GM13976 (cell line): ENCODE measurements around the gene FRMD4A.

Experiments used
- DNase-seq: peaks from one replicate; pipeline ENCODE4 v3.0.0; 2012; ENCODE audit warnings: low spot score
- CTCF ChIP-seq: IDR thresholded peaks from 2 replicates; pipeline ENCODE4 v1.5.1; 2012; ENCODE audit warnings: borderline replicate concordance, mild to moderate bottlenecking; ENCODE audit not compliant: insufficient read depth; ENCODE audit errors: extremely low read depth, missing control alignments, control extremely low read depth
- in situ Hi-C: fragments of 300-500 bp; cut with MboI; formaldehyde crosslinking; loops from one replicate; pipeline ENCODE4 v1.12.0; 2022; ENCODE audit warnings: low sequenced_read_pairs, mixed read lengths, inconsistent platforms; ENCODE audit not compliant: unreplicated experiment

FRMD4A gene

DNA sequence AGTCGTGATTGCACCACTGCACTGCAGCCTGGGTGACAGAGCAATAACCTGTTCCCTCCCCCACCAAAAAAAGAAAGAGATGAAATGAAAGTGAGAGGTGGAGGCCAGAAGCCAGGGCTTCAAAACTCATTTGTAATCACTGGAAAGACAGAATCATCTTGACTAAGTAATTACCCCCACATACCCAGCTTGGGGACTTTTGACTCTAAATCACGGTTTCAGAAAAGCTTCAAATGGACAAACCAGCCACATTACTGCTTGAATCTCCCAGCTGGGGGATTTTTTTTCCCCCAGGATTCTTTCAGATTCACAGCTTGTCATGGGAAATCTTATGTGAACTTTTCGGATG, 361.0 kb downstream of the FRMD4A start:
- in situ Hi-C loops = no loop called here
- DNase-seq = peak; percentile 81
- TF ChIP-seq CTCF = no peak

DNA sequence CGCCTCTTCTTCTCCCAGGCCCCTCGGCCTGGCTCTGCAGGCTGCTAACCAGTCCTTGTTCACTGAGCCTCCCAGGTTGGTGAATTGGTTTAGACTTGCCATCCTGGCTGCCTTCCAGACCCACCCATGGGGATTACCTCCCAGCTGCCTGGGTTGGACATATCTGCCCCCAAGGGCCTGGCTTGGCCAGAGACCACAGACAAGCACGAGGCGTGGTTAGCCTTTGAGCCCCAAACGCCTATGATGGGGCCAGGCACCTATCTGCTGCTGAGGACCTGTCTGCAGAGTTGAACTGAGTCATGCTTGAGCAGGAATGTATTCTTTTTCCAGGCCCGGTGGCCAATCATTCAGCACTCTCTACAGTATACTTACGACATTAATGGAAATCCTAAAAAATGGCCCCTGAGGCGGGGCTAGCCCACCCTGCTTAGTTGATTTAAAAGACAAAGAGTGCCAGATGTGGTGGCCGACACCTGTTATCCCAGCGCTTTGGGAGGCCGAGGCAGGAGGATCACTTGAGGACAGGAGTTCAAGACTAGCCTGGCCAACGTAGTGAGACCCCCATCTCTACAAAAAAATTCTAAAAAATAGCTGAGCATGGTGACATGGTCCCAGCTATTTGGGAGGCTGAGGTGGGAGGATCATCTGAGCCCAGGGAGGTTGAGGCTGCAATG, 361.5 kb downstream of the FRMD4A start:
- TF ChIP-seq CTCF = no peak
- DNase-seq = no peak
- in situ Hi-C loops = no loop called here

DNA sequence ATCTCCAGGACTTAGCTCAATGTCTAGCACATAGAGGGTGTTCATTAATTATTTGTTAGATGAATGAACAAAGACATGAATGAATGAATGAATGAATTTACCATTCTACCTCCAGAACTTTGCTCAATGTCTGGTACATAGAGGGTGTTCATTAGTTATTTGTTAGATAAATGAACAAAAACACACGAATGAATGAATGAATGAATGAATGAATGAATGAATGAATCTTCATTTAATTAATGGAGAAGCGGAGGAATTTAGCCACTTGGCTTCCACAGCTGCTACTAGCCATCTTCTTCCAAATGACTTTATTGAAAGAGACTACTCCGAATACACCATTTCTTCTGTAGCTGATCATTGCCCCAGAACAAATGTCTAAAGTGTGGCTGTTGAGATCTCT, 368.9 kb downstream of the FRMD4A start:
- TF ChIP-seq CTCF = no peak
- in situ Hi-C loops = no loop called here
- DNase-seq = no peak

GRCh38 chr10:13961097-13961496, 369.6 kb downstream of the FRMD4A start:
- no peak for DNase-seq
- in situ Hi-C loops = no loop called here

GRCh38 chr10:13960603-13961002, 370.1 kb downstream of the FRMD4A start:
- DNase-seq = no peak
- no peak for TF ChIP-seq CTCF
- in situ Hi-C loops = no loop called here

More at GRCh38 chr10:13961097-13961496, 369.6 kb downstream of the FRMD4A start:
- TF ChIP-seq CTCF = no peak

DNA sequence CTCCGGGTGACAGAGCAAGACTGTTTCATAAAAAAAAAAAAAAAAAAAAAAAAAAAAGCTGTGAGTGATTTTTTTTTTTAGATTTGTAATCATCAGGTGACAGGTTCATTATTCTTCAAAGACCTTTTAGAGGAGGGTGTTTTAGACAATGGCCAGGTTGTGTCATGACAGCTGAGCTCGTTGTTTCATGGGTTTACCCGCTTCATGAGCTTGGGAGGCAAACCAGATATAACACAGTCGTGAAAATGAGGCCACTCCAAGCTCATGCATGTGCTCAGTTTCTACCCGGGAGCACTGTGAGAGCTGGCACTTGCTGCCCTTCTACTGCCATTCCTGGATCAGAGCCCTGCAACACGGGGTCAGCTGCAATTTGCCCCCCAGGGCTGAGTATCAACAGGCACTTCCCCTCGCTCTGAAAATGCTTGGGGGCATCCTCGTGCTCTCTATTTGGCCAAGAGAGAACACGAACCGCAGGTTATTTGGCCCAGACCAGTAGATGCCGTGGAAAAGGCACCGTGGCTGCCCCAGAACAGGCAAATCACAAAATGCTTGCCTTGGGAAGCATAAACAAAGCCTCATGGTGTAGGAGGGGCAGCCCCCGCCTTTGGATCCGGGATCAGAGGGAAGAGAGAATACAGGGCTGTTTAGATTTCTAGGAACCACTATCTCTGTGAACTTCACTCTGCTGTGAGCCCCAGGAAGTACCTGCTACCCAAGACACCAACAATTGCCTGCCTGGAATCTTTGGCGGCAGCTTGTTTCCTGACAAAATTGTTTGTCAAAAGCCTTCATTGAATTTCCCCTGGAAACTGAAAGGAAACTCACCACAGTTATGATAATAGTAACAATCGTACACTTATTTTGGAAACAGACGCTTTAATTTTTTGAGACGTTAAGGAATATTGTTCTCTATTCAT, 371.0 kb downstream of the FRMD4A start:
- DNase-seq = no peak
- no peak for TF ChIP-seq CTCF
- in situ Hi-C loops = no loop called here

GRCh38 chr10:13957856-13958255, 372.9 kb downstream of the FRMD4A start:
- TF ChIP-seq CTCF = no peak

More at GRCh38 chr10:13957856-13958255, 372.9 kb downstream of the FRMD4A start:
- no peak for DNase-seq
- in situ Hi-C loops = no loop called here
